ENCODE results near the gene PARP12.

PARP12 gene

DNA sequence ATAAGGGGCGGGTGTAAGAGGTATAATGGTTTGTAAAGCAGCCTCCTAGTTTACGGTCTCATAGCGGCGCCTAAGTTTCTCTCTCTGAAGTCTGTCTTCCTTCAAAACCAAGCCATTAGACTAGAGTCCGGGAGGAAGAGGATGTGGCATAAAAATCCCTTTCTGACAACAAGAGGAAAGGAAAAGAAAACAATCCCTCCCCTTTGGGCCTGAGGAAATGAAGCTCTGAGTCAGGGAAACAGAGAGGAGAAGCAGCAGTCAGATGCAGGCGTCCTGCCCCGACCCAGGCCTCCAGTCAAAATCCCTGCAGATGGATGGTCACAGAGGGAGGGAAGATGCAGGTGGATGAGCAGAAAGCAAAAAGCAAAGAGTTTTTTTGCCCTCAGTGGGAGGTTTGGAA is 23.7 kb downstream of the PARP12 start:
- Histone ChIP-seq H3K27me3 (replicated peaks) (no peaks in the 10 kb centered on the region), H3K4me3 (ENCODE audit: low read depth, low read length) (no peak overlapping the region), H3K27ac (no peak overlapping the region), H3K36me3 (replicated peaks) (peaks cover 5% of the 10 kb centered on the region)
- no peak for DNase-seq
- TF ChIP-seq, protein P1, sequence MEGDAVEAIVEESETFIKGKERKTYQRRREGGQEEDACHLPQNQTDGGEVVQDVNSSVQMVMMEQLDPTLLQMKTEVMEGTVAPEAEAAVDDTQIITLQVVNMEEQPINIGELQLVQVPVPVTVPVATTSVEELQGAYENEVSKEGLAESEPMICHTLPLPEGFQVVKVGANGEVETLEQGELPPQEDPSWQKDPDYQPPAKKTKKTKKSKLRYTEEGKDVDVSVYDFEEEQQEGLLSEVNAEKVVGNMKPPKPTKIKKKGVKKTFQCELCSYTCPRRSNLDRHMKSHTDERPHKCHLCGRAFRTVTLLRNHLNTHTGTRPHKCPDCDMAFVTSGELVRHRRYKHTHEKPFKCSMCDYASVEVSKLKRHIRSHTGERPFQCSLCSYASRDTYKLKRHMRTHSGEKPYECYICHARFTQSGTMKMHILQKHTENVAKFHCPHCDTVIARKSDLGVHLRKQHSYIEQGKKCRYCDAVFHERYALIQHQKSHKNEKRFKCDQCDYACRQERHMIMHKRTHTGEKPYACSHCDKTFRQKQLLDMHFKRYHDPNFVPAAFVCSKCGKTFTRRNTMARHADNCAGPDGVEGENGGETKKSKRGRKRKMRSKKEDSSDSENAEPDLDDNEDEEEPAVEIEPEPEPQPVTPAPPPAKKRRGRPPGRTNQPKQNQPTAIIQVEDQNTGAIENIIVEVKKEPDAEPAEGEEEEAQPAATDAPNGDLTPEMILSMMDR (IDR thresholded peaks at IDR 0.05; ENCODE audit: low read depth, low read length, missing control alignments), result no peak
- in situ Hi-C loops (cut with HindIII; ENCODE audit: low pct_ligation_motif_present, low sequenced_read_pairs), result no loop called here

DNA sequence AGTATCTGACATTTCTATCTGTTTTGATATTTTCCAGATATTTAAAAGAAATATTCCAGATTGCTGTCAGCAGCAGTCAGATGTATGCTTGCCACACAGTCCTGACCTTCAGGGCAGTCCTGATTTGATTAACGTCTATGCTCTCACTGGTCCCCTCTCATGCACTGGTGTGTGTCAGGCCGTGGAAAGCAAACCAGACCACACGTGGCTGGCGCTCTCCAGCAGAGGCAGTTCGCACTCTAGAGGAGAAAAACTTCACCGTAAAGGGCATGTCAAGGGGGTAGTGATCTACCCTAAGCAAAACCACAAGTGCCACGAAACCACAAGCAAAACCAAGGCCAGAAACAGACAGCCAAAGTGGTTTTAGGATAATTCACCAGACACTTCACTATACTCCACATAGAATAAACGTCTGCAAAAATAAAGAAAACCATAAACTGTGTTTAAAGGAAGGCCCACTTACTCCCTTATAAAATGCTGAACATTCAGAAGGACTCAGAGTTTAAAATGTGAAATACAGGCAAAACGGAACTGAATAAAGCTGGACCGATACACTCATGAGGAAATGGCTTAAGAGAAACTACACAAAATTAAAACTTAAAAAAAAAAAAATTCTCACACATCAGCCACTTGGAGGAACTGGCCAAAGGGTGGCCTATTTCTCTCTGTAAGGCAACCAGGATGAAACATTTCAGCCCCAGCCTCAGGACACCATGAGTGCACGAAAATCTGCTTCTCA is 26.4 kb downstream of the PARP12 start:
- H3K4me3 ChIP-seq (ENCODE audit: low read depth, low read length), result no peak overlapping the region
- no peak overlapping the region for H3K27ac ChIP-seq
- TF ChIP-seq, protein P1 (IDR thresholded peaks at IDR 0.05; ENCODE audit: low read depth, low read length, missing control alignments), result no peak
- H3K36me3 ChIP-seq (replicated peaks), result peaks cover 5% of the 10 kb centered on the region
- DNase-seq, result no peak
- in situ Hi-C loops (cut with HindIII; ENCODE audit: low pct_ligation_motif_present, low sequenced_read_pairs), result no loop called here
- H3K27me3 ChIP-seq (replicated peaks), result no peaks in the 10 kb centered on the region

DNA sequence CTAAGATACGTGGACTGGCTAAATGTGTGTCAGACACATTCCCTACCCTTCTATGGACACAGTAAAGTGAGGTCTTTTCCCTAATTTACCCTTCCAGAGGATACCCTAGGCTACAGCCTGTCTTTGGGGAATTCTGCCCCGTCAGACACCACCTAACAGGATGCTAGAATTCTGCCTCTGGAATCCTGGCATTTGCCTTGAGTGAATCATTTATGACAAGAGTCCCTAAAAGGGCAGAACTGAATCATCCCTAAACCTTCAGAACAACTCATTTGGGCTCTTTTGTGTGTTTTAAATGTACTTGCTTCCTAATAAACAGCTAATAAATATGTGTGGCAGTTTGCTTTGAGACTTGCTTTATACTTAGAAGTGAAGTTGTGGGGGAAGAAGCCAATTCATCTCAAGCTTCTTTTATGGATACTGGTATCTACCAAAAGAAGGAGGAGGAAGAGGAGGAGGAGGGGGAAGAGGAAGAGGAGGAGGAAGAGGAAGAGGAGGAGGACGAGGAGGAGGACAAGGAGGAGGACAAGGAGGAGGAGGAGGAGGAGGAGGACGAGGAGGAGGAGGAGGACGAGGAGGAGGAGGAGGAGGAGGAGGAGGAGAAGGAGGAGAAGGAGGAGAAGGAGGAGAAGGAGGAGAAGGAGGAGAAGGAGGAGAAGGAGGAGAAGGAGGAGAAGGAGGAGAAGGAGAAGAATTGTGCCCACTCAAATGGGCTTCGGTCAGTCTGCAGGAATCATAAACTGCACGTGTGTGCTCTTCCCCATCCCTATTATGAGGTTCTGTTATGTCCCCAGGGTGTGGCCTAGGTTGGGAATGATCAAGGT is 27.1 kb downstream of the PARP12 start:
- peaks cover 5% of the 10 kb centered on the region for H3K36me3 ChIP-seq (replicated peaks)
- no peaks in the 10 kb centered on the region for H3K27me3 ChIP-seq (replicated peaks)
- peak; percentile 53 for DNase-seq
- H3K4me3 ChIP-seq (ENCODE audit: low read depth, low read length), result no peak overlapping the region
- TF ChIP-seq, protein P1 (IDR thresholded peaks at IDR 0.05; ENCODE audit: low read depth, low read length, missing control alignments), result no peak
- no peak overlapping the region for H3K27ac ChIP-seq
- in situ Hi-C loops (cut with HindIII; ENCODE audit: low pct_ligation_motif_present, low sequenced_read_pairs), result no loop called here

DNA sequence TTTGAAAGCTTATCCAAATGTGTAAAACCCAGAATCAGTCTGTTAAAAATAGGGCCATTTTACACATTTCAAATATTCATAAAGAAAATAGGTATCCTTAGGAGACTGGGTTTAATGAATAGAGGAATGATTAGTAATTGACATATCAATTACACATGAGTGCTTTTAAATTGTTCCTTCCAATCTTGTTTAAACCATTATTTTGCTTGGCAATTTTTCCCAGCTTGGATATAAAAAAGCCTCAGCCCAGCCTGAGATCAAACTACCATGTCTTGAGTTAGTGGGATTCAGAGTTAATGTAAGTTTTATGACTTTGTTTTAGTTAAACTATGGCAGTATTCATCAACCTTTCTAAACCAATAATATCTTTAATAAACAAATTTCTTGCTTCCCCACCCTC is 28.3 kb downstream of the PARP12 start:
- DNase-seq, result no peak
- Histone ChIP-seq H3K36me3 (replicated peaks) (peaks cover 5% of the 10 kb centered on the region), H3K27me3 (replicated peaks) (no peaks in the 10 kb centered on the region), H3K4me3 (ENCODE audit: low read depth, low read length) (no peak overlapping the region), H3K27ac (no peak overlapping the region)
- in situ Hi-C loops (cut with HindIII; ENCODE audit: low pct_ligation_motif_present, low sequenced_read_pairs), result no loop called here
- TF ChIP-seq, protein P1 (IDR thresholded peaks at IDR 0.05; ENCODE audit: low read depth, low read length, missing control alignments), result no peak

DNA sequence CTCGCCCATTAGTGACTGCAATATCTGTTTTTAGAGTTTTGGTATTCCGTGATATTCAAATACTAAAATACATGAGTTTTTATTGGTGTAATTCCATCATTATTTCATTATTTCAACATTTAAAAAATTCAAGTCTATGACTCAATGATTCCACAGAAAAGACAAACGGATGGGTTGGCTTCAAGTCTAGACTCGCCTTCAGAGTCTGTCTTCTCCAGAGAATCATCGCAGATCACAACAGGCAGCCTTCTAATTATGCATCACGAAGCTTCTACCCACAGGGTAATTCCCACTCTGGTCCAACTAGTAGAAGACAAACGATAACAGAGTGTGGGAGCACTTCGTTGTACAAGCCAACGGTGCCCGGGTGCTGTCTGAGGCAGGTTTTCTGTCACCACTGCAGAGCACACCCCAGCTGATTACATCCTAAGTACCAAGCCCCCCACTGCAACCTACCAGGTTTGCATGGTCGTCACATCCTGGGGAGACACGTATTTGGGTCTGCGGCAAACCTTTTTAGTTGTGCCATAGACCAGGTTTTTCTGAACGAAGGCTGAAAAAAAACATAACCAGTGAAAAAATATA is 28.9 kb downstream of the PARP12 start:
- in situ Hi-C loops (cut with HindIII; ENCODE audit: low pct_ligation_motif_present, low sequenced_read_pairs), result no loop called here
- TF ChIP-seq, protein P1 (IDR thresholded peaks at IDR 0.05; ENCODE audit: low read depth, low read length, missing control alignments), result no peak
- H3K4me3 ChIP-seq (ENCODE audit: low read depth, low read length), result no peak overlapping the region
- peaks cover 5% of the 10 kb centered on the region for H3K36me3 ChIP-seq (replicated peaks)
- H3K27me3 ChIP-seq (replicated peaks), result no peaks in the 10 kb centered on the region
- DNase-seq, result peak; percentile 33
- peak overlapping the region; percentile 50 for H3K27ac ChIP-seq

Measured in brain microvascular endothelial cell (primary cell).